Measurements from ENCODE around the gene ATP6V1G1. TPM values are rescaled to one million over a fixed set of nuclear protein-coding genes. Genes with fewer than 3 reads are reported as not detected.

Gene ATP6V1G1
- total RNA-seq, 1 donor: 128 TPM

GRCh38 chr9:114613087-114613486 lies 25.5 kb downstream of the ATP6V1G1 start:
- TF ChIP-seq, protein P1, sequence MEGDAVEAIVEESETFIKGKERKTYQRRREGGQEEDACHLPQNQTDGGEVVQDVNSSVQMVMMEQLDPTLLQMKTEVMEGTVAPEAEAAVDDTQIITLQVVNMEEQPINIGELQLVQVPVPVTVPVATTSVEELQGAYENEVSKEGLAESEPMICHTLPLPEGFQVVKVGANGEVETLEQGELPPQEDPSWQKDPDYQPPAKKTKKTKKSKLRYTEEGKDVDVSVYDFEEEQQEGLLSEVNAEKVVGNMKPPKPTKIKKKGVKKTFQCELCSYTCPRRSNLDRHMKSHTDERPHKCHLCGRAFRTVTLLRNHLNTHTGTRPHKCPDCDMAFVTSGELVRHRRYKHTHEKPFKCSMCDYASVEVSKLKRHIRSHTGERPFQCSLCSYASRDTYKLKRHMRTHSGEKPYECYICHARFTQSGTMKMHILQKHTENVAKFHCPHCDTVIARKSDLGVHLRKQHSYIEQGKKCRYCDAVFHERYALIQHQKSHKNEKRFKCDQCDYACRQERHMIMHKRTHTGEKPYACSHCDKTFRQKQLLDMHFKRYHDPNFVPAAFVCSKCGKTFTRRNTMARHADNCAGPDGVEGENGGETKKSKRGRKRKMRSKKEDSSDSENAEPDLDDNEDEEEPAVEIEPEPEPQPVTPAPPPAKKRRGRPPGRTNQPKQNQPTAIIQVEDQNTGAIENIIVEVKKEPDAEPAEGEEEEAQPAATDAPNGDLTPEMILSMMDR (IDR thresholded peaks at IDR 0.05; ENCODE audit: insufficient read depth, low read length): no peak
- DNase-seq (ENCODE audit: low read depth): no peak
- no peak overlapping the region for H3K4me3 ChIP-seq (ENCODE audit: low read depth, low read length)

GRCh38 chr9:114613919-114614318 lies 26.4 kb downstream of the ATP6V1G1 start:
- H3K4me3 ChIP-seq (ENCODE audit: low read depth, low read length): no peak overlapping the region
- TF ChIP-seq, protein P1 (IDR thresholded peaks at IDR 0.05; ENCODE audit: insufficient read depth, low read length): no peak
- DNase-seq (ENCODE audit: low read depth): no peak

GRCh38 chr9:114614373-114614772 lies 26.8 kb downstream of the ATP6V1G1 start:
- TF ChIP-seq, protein P1 (IDR thresholded peaks at IDR 0.05; ENCODE audit: insufficient read depth, low read length): no peak
- H3K4me3 ChIP-seq (ENCODE audit: low read depth, low read length): no peak overlapping the region
- no peak for DNase-seq (ENCODE audit: low read depth)

GRCh38 chr9:114616684-114617520 lies 29.3 kb downstream of the ATP6V1G1 start:
- H3K4me3 ChIP-seq (ENCODE audit: low read depth, low read length): no peak overlapping the region
- TF ChIP-seq, protein P1 (IDR thresholded peaks at IDR 0.05; ENCODE audit: insufficient read depth, low read length): no peak
- DNase-seq (ENCODE audit: low read depth): no peak

DNA sequence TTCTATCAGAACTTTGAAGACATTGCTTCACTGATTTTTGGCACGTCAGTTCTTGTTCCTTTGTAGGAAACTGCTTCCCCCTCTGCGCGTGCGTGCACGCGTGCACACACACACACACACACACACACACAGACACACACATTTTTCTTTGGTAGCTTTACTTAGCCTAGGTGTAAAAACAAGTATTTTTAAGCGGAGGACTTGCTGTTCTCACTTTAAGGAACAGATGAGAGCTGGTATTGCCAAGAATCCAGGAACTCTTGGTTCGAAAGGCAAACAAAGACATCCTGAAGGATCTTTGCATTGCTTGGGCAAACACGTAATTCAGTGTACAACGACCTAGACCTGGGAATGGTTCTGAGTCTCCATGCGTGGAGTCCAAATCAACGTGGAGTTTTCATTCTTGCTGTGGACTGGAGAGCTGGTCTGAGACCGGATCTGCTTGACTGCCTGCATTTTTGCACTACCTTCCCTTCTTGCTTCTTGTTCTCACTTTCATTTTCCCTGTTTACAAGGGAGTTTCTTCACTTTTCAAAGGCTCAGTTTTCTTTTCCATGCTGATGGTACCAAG lies 31.7 kb downstream of the ATP6V1G1 start:
- no peak overlapping the region for H3K4me3 ChIP-seq (ENCODE audit: low read depth, low read length)
- no peak for DNase-seq (ENCODE audit: low read depth)
- TF ChIP-seq, protein P1 (IDR thresholded peaks at IDR 0.05; ENCODE audit: insufficient read depth, low read length): no peak

DNA sequence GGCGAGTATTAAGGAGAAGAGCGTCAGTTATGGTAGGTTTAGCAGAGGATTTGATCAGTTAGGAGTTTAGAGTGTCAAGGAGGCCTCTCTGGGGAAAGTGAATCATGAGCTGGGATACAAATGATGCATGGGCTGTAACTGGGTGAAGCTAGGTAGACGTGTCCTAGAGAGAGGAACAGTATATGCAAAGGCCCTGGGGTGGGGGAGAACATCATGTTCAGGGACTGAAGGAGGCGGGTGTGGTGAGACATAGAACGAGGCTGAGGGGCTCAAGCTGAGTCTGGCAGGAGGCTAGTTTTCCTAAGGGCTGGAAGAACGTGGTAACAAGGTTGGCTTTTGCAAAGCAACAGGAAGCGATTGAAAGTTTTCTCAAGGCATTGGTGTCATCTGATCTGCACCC lies 34.0 kb downstream of the ATP6V1G1 start:
- H3K4me3 ChIP-seq (ENCODE audit: low read depth, low read length): no peak overlapping the region
- TF ChIP-seq, protein P1 (IDR thresholded peaks at IDR 0.05; ENCODE audit: insufficient read depth, low read length): no peak
- DNase-seq (ENCODE audit: low read depth): no peak

All from fibroblast of the aortic adventitia (primary cell).